ENCODE measurements around the gene LHPP. TPM values are rescaled to one million over a fixed set of nuclear protein-coding genes. Genes with fewer than 3 reads are reported as not detected.

The LHPP gene
- total and polyA plus RNA-seq, 2 experiments from 2014 or later, result 27.4 to 40.2 TPM

- Histone ChIP-seq H3K27me3 (ENCODE audit: insufficient read depth) (no peaks in the 10 kb centered on the region), H3K4me3 (no peak overlapping the region), H3K27ac (ENCODE audit: low read depth) (no peak overlapping the region), H3K36me3 (ENCODE audit: insufficient read depth) (no peaks in the 10 kb centered on the region), H3K9me2 (ENCODE audit: insufficient read depth) (no peaks in the 10 kb centered on the region), H2AFZ (no peak overlapping the region), H4K20me1 (replicated peaks; ENCODE audit: insufficient read depth) (no peaks in the 10 kb centered on the region), H3K79me2 (replicated peaks; ENCODE audit: insufficient read depth) (no peaks in the 10 kb centered on the region), H3F3A (replicated peaks; ENCODE audit: low read depth) (0 out of 2 replicates have a peak, but pooled peaks cover 4% of the 10 kb centered on the region), H3K4me1 (ENCODE audit: insufficient read depth) (peaks cover 2% of the 10 kb centered on the region; the same call in 1 of the 2 replicates), H3K4me2 (no peak overlapping the region)
- ATAC-seq (no peak), DNase-seq (ENCODE audit: low spot score) (no peak)
- Mint-ChIP-seq H3K4me1 (peaks cover 16% of the 10 kb centered on the region), H3K4me3 (no peak overlapping the region), H3K9me3 (no peaks in the 10 kb centered on the region), H3K36me3 (ENCODE audit: low read depth) (no peaks in the 10 kb centered on the region), H3K27me3 (ENCODE audit: insufficient read depth, low read depth, poor library complexity) (peaks cover 11% of the 10 kb centered on the region), H3K27ac (no peak overlapping the region)
- TF ChIP-seq STAT1 (IDR thresholded peaks at IDR 0.05; ENCODE audit: unreplicated experiment), result no peak
- TF ChIP-seq NANOG (IDR thresholded peaks at IDR 0.05; ENCODE audit: borderline replicate concordance), result no peak
- TF ChIP-seq, protein P1, sequence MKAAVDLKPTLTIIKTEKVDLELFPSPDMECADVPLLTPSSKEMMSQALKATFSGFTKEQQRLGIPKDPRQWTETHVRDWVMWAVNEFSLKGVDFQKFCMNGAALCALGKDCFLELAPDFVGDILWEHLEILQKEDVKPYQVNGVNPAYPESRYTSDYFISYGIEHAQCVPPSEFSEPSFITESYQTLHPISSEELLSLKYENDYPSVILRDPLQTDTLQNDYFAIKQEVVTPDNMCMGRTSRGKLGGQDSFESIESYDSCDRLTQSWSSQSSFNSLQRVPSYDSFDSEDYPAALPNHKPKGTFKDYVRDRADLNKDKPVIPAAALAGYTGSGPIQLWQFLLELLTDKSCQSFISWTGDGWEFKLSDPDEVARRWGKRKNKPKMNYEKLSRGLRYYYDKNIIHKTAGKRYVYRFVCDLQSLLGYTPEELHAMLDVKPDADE (IDR thresholded peaks at IDR 0.05), result no peak
- TF ChIP-seq CREB1 (CRISPR knock-in tag; IDR thresholded peaks at IDR 0.05; ENCODE audit: low read depth), result no peak
- no peak for TF ChIP-seq POLR2AphosphoS5 (IDR thresholded peaks at IDR 0.05; ENCODE audit: low read depth)
- TF ChIP-seq, protein P2, sequence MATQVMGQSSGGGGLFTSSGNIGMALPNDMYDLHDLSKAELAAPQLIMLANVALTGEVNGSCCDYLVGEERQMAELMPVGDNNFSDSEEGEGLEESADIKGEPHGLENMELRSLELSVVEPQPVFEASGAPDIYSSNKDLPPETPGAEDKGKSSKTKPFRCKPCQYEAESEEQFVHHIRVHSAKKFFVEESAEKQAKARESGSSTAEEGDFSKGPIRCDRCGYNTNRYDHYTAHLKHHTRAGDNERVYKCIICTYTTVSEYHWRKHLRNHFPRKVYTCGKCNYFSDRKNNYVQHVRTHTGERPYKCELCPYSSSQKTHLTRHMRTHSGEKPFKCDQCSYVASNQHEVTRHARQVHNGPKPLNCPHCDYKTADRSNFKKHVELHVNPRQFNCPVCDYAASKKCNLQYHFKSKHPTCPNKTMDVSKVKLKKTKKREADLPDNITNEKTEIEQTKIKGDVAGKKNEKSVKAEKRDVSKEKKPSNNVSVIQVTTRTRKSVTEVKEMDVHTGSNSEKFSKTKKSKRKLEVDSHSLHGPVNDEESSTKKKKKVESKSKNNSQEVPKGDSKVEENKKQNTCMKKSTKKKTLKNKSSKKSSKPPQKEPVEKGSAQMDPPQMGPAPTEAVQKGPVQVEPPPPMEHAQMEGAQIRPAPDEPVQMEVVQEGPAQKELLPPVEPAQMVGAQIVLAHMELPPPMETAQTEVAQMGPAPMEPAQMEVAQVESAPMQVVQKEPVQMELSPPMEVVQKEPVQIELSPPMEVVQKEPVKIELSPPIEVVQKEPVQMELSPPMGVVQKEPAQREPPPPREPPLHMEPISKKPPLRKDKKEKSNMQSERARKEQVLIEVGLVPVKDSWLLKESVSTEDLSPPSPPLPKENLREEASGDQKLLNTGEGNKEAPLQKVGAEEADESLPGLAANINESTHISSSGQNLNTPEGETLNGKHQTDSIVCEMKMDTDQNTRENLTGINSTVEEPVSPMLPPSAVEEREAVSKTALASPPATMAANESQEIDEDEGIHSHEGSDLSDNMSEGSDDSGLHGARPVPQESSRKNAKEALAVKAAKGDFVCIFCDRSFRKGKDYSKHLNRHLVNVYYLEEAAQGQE (IDR thresholded peaks at IDR 0.05; ENCODE audit: unreplicated experiment), result no peak
- TF ChIP-seq CTCF (conservative IDR thresholded peaks at IDR 0.05; ENCODE audit: low read depth in 2 of 2), result no peak
- TF ChIP-seq JUNB (IDR thresholded peaks at IDR 0.05; ENCODE audit: unreplicated experiment), result no peak
These were observed 106.7 kb downstream of the LHPP start for GRCh38 chr10:124568339-124568738.

Data from GM23338 (cell line).